T-helper 9 cell (primary cell): ENCODE data around the gene ARRDC4.
"Not testable (repeated sequence)": the region's sequence is repeated elsewhere in the genome, so short reads cannot be mapped to it uniquely, and the experiment has no call there.

ENCODE experiments used
- DNase-seq: peaks from one replicate; pipeline ENCODE4 v3.0.0-alpha.2; 2020

The ARRDC4 gene

DNA sequence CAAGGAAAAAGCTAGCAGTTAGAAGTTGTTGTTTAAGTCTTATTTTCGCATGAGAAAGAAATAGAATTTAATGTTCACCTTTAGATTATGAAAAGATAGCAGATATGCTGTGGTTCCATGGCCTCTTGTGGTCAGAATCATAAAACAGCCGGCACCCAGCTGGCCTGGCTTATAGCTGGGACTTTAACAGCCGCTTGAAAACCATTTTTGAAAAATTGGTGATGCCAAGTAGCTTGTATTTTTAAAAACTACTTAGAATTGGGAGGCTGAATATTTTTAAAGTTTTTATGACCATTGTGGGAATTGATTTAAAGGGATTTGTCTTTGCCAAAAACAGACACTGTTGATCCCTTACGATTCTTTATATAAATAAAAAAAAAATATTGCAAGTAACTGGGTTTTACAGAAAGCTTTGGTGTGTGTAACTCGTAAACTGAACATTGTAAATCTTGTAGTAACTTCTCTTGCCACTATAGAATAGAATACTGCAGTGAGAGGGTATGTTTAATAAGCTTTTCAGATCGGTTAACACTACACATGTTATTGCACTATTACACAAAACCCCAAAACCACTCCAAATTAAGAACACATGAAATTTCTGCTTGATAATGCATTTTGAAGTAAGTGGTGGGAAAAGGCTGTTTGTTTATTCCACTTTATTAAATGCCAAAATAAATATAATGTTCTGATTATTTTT is 6.6 kb downstream of the ARRDC4 start:
- DNase-seq: no peak

DNA sequence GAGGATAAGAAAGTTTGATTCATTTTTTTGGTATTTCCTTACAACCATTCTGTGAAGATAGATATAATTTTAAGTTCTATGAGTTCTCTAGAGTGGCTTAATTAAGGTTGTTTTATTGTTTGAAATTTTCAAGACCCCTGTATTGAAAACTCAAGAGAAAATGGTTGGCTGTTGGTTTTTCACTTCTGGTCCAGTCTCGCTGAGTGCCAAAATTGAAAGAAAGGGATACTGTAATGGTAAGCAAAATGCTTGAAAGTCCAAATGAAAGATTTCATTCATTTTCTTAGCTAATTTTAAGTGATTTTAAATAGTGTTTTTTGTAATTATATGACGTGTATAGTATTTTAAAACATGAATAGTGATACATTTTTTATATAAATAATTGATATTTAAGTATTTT is 7.4 kb downstream of the ARRDC4 start:
- no peak for DNase-seq

DNA sequence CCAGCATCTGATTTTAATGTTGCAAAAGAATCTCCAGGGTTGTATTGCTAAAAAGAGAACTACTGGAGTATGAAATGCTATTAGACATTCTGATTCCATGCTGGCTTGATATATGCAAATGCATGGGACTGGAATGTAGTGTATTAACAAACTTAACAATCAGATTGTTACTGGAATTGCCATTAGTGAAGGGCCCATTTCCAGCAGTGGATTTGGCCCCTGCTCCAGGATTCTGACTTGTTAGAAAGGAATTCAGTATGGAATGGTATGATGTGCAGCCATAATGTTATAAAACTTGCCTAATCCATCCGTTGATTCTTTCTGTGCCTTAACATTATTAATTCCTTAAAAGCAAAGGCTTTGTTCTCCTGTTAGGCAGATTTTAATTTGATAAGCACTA is 7.9 kb downstream of the ARRDC4 start:
- DNase-seq: no peak

DNA sequence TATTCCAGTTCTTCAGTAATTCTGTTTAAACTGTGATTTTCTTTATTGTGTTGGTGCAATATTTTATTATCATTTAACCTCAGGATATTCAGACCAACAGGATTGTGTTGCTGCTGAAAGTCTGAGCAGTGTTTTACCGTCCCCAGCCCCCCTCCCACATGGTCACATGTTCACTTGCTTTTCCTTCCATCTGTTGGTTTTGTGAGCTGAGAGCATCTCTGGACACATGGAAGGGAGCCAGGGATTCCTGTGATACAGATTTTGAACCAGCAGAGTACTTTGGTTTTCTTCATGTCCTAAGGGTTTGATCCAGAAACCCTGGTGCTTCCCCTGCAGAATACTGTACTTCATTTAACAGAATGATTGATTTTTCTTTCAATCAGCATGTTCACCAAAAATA is 11.9 kb downstream of the ARRDC4 start:
- DNase-seq: no peak

DNA sequence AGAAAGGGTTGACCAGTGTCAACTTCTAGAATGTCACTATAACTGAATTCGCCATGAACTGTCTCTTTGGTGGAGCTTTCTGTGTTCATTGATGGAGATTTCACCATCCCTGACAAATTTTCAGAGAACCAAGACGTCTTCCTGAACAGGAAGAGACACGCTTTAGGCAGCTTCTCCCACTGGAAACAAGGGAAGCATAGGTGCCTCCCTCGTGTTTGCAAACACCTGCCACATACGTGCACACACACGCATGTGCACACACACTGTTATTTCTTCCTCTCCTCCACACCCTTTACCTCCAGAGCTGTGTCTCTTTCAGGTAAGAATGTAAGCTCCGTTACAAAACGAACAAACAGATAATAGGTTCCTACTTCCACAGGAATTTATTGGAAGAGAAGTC is 15.6 kb downstream of the ARRDC4 start:
- DNase-seq: no peak

DNA sequence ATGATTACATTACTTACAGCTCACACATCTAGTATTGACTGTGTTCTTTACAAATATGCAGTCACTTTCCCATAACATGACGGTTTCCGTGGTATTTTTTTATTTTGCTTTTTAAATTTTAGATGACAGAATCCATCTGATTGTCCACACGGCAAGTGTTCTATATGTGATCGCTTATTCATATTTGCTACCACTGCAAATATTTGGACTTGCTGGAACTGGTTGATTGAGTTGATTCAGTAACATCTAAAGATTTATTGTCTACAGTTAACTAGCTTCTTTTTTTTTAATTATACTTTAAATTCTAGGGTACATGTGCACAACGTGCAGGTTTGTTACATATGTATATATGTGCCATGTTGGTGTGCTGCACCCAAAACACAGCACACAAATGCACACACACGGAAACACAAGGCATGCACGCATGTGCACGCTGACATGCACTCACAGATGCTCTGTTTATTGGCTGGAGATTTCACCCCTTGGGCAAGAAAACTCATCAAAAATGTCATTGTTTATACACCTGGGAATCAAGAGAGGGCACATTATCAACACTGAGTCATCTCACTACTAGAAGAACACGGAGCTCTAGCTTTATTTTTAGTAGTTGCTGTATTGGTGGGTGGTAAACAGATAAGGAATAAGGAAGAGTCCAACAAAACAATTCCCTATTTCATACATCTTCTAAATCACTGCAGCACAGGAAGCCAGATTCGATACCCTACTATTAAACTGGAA is 16.4 kb downstream of the ARRDC4 start:
- no peak for DNase-seq

DNA sequence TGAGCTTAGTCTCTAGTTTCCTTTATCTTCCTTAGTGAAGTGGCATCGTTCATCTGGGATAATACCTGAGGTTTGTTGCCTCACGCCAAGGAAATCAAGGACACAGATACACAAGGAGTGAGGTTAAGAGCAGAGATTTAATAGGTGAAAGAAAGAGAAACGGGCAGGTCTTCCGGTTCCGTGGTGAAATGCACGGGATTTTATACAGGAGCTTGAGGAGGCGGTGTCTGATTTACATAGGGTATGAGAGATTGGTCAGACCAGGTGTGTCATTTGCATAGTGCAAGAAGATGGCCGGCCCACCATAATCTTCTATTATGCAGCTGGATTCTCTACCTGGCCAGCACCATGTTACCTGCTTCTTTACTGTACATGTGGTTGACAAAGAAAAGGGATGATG is 17.2 kb downstream of the ARRDC4 start:
- DNase-seq: no peak

DNA sequence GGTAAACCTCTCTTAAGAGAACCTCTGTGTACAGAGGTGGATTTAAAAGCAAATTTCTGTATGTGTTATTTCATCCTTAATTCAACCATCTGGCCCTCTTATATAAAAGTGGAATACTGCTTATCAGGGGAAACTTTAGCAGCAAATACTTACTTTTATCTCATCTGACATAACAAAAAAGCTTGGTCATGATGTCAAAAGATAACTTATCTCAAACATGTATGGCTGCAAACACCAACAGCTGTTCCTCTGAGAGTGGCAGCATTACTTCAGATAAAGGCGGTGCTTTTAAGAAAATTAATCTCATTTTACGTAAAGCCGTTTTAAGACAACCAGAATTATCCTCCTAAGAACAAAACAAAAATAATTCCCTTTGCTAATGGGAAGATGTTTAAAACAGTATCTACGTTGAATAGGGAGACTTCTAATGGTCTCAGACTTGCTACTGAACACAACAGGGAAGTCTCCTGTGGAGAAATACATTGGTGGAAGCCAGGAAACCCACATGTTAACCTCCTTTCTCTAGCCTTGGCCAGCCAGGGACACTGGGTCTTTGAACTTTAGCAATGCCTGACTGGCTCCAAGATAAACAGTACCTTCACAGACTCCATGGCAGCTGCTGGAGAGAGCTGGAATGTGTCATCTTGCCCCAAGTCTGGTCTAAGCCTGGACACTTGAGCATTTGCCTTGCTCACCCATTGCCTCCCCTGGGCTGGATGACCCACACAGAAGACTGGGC is 18.1 kb downstream of the ARRDC4 start:
- no peak for DNase-seq

DNA sequence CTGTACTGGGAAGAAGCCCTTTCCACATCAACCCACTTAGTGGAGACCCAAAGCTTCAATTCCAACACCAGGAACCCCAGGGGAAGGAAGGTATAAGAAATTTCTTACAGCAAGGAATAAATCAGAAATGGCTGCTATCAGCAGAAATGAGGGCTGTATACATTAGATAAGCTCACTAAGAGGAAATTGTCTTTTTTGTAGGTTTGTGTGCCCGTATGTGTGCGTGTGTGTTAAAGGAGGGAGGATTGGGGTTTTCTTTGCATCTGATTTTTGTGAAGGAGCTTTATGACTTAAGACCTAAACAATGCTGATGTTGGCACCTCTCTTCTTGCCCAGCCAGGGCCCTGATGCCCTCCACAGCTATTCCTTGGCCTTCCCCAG is 18.6 kb downstream of the ARRDC4 start:
- DNase-seq: no peak

DNA sequence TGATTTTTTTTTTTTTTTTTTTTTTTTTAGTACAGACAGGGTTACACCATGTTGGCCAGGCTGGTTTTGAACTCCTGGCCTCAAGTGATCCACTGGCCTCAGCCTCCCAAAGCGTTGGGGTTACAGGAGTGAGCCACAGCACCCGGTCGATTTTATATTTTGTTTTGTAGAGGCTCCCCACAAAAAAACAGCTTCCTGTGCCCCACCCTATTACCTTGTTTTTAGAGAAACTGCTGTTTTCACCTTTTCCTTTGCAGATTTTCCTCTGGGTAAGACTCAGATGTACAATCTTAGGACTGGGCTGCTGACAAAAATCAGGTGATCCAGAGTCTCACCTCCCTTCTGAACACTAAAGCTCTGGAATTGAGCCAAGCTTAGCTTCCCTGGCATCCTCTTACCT is 20.6 kb downstream of the ARRDC4 start:
- DNase-seq: no peak

DNA sequence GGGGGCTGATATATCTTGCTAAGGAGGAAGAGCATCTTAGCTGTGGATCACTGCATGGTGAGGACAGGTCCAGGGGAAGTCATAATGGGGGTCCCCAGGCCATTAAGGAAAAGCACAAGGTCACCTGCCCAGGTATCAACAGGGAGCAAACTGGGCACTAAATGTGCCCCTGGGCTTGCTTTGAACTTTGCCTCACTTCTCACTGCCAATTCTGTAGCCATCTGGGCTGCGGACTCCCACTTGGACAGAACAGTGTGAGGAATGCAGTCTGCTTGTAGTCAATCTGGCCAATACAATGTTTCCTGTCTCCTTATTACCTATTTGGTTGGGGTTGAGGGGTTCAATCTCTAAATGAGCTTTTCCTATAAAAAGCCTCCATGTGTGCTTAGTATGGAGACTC is 21.3 kb downstream of the ARRDC4 start:
- no peak for DNase-seq

DNA sequence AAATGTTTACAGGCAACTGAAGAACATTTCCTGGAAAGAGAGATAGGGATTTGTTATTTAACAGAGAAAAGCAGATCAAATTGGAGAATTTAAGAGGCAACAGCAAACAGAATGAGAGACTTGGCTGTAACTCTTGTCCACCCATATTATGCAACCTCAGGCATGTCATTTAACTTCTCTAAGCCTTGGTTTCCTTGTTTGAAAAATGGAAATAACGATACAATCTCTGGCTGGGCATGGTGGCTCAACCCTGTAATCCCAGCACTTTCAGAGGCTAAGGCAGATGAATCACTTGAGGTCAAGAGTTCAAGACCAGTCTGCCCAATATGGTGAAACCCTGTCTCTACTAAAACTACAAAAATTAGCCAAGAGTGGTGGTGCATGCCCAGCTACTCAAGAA is 23.7 kb downstream of the ARRDC4 start:
- no peak for DNase-seq

DNA sequence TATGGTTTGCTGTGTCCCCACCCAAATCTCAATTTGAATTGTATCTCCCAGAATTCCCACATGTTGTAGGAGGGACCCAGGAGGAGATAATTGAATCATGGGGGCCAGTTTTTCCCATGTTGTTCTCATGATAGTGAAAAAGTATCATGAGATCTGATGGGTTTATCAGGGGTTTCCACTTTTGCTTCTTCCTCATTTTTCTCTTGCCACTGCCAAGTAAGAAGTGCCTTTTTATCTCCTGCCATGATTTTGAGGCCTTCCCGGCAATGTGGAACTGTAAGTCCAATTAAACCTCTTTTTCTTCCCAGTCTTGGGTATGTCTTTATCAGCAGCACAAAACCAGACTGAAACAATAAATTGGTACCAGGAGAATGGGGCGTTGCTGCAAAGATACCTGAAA is 25.5 kb downstream of the ARRDC4 start:
- not testable (repeated sequence) for DNase-seq

DNA sequence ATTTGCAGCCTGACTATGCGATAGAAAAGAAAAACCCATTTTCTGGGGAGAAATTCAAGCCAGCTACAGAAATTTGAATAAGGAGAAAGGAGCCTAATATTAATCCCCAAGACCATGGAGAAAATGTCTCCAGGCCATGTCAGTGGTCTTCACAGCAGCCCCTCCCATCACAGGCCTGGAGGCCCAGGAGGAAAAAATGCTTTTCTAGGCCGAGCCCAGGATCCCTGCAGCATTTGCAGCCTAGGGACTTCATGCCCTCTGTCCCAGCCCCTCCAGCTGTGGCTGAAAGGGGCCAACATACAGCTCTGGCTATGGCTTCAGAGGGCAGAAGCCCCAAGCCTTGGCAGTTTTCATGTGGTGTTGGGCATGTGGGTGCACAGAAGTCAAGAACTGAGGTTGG is 26.3 kb downstream of the ARRDC4 start:
- DNase-seq: no peak

DNA sequence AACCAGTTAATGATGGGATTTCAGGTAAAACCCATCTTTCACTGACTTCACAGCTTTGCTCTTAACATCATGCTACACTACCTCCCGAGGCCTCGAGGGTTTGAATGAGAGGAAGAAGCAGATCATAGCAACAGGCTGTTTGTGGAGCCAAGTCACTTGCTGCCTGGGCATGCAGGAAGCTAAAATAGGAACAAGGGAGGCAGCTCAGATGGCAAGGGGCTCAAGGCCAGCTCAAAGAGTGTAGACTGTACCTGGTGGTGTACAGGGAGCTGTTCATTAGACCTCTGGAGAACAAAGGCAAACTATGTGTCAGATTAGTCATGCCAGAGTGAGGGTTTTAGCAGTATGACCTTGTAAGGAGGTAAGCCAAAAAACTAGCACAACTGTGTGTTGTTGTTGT is 28.8 kb downstream of the ARRDC4 start:
- no peak for DNase-seq

DNA sequence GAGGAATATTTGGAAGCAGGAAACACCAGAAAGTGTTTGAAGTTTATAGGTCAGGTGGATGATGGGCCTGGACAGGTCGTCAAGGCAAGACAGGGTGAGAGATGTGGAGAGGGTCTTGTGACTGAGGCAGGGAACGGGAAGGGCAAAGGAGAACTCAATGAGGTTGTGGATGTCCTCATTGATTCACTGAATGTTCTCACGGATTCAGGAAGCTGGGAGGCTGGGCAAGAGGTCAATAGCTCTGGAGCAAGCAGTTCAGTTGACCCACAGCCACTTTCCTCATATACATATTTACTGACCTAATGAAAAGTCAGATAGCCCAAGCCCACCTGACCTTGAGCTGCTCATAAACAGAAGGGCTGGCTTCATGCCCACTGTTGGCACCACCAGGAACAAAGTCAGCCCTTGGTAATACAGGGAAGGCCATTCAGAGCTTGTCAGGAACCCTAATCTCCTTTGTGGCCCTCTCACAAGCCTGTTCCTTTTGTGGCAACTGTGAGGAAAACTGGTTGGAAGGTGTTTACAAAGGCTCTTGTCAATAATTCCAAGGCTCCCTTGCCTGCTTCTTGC is 31.6 kb downstream of the ARRDC4 start:
- no peak for DNase-seq

DNA sequence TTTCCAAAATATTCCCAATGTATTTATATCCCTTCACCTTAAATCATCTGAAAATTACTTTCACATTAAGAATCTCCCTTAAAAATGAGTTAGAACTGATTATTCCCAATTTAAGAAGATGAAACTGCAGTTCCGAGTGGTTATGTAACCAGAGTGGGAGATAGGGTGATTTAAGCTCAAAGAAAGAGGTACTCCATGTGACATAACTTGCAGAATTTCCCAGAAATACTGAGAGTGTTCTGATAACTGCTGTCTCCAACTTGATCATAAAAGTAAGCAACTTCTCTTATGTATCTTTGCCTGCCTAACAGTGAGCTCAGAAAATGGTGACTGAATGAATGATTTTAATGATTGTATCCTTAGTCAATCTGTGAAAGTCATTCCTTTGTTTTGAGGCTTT is 32.3 kb downstream of the ARRDC4 start:
- no peak for DNase-seq

DNA sequence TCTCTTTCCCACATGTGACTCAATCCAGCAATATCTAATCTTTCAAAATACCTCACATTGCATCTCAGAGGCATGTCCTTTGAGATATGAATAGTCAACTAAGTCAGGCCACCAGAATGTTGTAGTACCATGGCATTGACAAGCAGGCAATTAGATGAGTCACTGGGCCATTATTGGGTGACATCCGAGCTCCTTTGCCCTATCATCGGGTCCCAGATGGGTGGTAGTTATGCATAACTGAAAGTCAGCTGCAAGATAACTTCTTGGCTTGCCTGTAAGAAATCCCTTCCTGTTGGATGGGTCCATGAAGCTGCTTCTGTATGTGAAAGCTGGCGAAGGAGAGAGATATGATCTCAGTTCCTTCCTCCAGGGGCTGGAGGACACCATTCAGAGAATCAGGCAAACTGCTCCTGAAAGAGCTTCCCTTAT is 32.8 kb downstream of the ARRDC4 start:
- DNase-seq: no peak

DNA sequence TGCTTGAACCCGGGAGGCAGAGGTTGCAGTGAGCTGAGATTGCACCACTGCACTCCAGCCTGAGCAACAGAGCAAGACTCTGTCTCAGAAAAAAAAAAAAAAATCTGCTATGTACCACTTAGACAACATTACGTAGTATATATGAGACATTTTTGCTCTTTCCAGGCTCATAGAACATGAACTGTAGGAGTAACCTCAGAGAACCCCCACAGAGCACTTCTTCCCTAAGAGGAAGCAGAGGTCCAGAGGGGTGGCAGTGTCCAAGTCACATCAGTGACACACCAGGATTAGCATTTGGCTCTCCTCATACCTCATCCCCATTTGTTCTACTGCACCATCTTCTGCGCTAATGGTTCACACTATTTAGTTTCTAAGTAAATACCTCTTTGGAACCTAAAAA is 33.7 kb downstream of the ARRDC4 start:
- no peak for DNase-seq

DNA sequence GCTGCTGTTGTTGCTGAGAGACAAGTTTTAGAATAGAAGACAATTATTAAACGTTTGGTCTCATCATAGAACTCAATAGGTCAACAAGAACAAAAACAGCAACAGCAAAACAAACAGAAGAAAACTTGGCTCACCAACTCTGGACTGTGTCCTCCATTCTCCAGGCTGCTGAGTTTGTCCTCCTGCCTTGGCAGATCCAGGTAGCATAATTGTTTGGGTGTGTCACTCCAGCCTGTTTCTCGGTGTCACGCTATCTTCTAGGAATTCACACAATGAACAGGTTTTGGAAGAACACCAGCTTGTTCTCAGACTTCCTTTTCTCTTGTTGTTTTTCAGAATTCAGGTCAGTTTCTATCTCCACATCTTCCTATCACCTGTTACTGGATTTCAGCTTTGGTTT is 34.7 kb downstream of the ARRDC4 start:
- no peak for DNase-seq

DNA sequence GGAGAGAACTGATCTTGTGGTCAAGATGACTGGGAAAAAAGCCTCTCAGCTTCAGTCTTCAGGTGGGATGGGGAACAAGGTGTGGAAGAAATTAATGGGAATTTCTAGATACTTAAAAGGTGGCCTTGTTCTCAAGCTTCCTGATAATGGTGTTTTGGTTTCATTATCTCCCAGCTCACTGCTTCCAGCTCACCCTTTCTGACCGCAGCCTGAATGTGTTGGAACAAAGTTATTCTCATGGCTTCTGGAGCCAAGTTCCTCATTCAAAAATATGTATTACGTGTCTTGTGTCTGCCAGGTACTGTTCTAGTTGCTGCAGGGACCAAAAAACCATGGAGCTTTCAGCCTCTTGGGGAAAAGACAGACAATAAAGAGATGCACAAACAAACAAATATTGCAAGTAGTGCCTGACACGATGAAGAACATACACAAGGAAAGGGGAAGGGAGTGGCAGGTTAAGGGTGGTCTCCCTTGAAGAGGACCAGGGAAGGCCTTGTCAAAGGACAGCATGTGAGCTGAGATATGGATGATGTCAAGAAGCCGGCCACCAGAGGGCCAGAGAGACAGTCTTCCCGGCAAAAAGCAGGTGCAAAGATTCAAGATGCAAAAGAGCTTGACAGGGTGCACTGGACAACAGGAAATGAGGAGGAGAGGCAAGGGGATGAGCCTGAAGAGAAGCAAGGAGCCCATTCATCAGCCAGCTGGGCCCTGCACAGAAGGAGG is 35.5 kb downstream of the ARRDC4 start:
- no peak for DNase-seq

DNA sequence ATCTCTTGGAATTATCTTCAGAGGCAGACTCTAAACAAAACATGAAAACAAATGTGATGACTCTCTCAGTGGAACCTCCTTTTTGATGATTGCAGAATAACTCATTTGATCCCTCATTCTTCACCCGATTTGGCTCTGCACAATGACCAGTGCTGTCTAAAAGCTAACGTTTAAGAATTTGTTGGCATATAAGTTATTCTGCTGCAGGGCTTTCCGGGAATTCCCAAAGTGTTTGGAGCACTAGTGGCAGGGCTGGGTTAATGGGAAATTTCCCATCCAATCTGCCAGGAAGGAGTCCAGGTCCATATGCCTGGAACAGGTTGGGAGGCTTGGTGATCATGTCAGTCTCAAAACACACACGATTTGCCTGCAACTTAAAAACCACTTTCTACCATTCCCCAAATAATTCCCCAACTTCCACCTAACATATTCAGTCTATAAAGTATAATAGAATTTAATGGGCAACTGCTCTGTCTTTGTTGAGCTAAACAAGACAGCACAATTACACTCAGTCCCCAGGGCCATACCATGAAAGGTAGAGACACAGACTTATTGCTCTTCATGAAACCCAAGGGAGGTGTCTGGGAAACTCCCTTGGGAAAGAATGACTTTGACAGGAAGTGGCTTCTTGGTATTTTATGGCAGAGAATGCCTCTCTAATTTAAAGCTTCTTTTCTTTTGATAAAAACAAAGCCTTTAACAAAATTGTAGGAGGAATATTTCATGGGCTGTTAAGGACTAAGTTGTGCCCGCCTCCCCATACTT is 38.0 kb downstream of the ARRDC4 start:
- no peak for DNase-seq
